GM12891 (cell line): ENCODE data around the gene C5orf46.

Experiments used
- DNase-seq: peaks from one replicate; pipeline ENCODE4 v3.0.0; 2011; ENCODE audit warnings: low spot score; ENCODE audit not compliant: insufficient read length
- FAIRE-seq: peaks from 2 replicates; lab custom pipeline; 2011; peaks lifted over from hg19 to GRCh38; lab: Jason Lieb, UNC
- PAX5 ChIP-seq: IDR thresholded peaks from 2 replicates; pipeline ENCODE4 v1.6.1; 2011; ENCODE audit warnings: low read length, moderate library complexity, mild to moderate bottlenecking; ENCODE audit not compliant: insufficient read depth, severe bottlenecking
- POLR2A ChIP-seq: IDR thresholded peaks from 2 replicates; pipeline ENCODE4 v1.6.1; 2011; ENCODE audit warnings: low read depth, low read length, control low read depth
- POLR2AphosphoS5 ChIP-seq: IDR thresholded peaks from 2 replicates; pipeline ENCODE4 v1.6.1; 2011; ENCODE audit warnings: low read depth, low read length, control low read depth
- POU2F2 ChIP-seq: IDR thresholded peaks from 2 replicates; pipeline ENCODE4 v1.6.1; 2011; ENCODE audit warnings: low read depth, mild to moderate bottlenecking, control low read depth, low read length, moderate library complexity
- SPI1 ChIP-seq: IDR thresholded peaks from 2 replicates; pipeline ENCODE4 v1.6.1; 2011; ENCODE audit warnings: low read depth, low read length, control low read depth
- TAF1 ChIP-seq: IDR thresholded peaks from 2 replicates; pipeline ENCODE4 v1.6.1; 2011; ENCODE audit warnings: low read depth, low read length, control low read depth

C5orf46 gene

DNA sequence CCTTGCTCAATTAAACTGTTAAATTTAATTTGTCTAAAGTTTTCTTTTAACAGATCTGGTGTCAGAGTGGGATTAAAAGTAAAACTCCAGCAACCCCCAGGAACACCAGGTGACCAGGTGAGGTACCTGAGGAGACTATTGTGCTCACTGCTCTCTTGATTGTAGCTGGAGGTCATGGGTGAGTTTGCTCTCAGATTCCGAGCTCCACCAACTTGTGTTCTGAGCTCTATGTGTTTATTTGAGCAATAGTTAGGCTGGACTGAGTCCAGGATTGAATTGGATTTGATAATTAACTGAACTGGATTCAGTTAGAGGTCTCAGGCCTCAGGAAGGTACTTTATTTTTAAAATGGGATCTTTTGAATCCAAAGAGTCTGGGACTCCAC, 45.7 kb downstream of the C5orf46 start:
- no peak for DNase-seq
- FAIRE-seq: no peak

DNA sequence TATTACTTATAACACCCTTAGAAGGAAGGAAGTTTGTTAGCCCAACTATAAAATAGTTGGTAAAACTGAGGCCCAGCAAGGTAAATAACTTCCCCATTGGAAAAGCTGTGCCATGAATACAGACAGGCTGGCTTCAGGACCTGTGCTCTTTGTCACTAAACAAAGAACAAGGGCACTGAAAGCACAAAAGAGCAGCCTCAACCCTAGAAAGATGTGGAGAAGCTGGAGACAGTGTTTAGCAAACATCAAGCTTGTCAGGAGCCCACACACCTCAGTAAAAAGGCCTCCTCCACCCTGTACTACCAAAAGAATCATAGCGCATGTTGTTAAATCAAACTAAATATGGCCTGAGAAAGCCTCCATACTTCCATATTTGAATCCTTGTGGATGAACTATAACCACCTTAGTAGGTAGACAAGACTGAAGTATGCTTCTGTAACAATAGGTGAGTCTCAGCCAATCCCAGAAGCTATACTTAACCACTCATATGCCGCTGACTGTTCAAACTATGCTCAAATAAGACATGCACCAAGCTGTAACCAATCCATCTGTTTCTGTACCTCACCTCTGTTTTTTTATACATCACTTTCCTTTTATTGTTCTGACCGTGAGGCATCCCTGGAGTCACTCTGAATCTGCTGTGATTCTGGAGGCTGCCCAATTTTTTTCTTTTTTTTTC, 46.2 kb downstream of the C5orf46 start:
- no peak for DNase-seq
- TF ChIP-seq POLR2A (no peak), TAF1 (no peak), PAX5 (no peak), POLR2AphosphoS5 (no peak), SPI1 (no peak), POU2F2 (no peak)
- FAIRE-seq: no peak

More for the DNA sequence above, 45.7 kb downstream of the C5orf46 start:
- no peak for TF ChIP-seq POLR2AphosphoS5

DNA sequence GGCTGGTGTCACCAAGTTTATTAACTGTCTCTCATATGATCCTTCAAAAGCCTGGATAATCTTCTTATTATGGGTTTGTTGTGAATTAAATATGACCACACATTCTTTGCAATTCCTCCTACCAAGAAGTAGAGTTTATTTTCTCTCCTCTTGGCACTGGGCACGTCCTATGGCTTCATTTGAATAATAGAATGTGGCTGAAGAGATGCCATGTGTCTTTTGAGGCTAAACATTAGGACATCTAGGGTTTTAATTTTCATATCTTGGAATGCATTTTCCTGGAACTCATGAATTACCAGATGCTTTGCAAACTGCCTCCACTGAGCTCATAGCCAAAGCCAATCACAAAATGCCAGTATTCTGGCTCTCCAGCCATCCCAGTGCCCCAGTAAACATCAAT, 47.8 kb downstream of the C5orf46 start:
- DNase-seq: no peak
- FAIRE-seq: no peak
- TF ChIP-seq POLR2A (no peak), SPI1 (no peak), TAF1 (no peak), PAX5 (no peak), POLR2AphosphoS5 (no peak), POU2F2 (no peak)

DNA sequence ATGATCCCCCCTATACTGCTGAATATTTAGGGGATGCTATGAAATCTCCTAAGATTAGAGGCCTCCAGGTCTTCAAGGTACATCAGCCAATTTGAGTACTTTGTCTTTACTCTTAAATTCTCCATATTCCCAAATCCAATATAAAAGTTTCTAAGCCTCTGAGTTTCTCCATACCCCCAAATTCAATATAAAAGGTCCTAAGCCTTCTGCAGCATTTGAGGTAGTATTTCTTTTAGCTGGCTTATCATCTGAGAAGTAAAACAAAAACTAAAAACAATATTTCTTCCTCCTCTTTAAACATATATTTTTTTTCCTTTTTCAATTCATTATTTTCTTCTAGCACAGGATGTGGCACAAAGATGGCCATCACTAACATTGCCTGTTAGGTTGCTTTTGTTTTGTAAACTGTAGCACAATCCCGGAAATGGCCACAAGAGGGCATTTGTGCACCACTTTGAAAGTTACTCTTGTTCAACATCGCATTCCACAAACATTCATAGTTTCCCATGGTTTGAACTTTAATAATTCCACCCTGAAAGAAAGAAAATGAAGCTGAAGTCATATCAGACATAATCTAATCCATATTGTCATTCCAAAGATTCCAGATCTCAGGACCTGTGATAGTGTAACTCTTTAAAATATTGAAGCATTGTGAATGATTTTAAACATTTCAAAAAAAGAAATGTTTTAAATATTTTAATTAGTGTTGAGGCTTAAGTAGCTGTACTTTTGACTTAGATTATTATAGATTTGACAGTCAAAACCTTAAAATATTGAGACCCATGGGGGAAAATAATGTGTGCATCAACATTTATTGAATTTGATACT, 48.8 kb downstream of the C5orf46 start:
- FAIRE-seq: peak; percentile 81
- peak; percentile 2 for DNase-seq
- TF ChIP-seq TAF1 (no peak), POLR2A (no peak), SPI1 (no peak), POLR2AphosphoS5 (no peak), PAX5 (no peak)

DNA sequence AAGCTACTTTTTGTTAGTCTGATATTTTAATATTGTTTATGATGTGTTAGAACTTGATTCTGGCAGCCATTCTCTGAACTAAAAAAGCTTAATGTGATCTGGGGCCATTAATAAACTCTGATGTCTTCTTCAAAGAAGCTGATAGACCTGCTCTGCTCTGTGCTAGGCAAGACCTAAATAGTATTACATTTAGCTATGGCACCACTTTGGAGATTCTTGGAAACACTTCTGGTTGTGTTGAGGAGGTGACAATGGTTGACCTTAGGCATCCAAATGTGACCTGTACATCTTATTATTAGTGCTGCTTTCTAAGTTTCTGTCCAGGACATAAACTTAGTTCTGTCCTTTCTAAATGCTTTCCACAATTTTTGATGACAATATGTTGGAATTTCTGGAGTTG, 49.5 kb downstream of the C5orf46 start:
- DNase-seq: no peak
- no peak for FAIRE-seq

DNA sequence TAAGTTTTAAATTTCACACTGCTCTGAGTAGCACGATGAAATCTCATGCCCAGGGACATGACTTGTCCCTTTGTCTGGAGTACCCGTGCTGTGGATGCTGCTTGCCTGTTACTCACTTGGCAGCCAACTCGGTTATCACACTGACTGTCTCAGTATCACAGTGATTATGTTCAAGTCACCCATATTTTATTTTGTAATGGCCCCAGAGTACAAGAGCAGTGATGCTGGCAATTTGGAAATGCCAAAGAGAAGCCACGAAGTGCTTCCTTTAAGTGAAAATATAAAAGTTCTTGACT, 50.6 kb downstream of the C5orf46 start:
- FAIRE-seq: no peak
- TF ChIP-seq PAX5 (no peak), TAF1 (no peak), POLR2A (no peak), POU2F2 (no peak), SPI1 (no peak), POLR2AphosphoS5 (no peak)
- no peak for DNase-seq

More for the DNA sequence above, 49.5 kb downstream of the C5orf46 start:
- no peak for TF ChIP-seq POU2F2
- TF ChIP-seq PAX5: no peak
- no peak for TF ChIP-seq TAF1
- TF ChIP-seq POLR2A: no peak
- no peak for TF ChIP-seq SPI1
- TF ChIP-seq POLR2AphosphoS5: no peak

DNA sequence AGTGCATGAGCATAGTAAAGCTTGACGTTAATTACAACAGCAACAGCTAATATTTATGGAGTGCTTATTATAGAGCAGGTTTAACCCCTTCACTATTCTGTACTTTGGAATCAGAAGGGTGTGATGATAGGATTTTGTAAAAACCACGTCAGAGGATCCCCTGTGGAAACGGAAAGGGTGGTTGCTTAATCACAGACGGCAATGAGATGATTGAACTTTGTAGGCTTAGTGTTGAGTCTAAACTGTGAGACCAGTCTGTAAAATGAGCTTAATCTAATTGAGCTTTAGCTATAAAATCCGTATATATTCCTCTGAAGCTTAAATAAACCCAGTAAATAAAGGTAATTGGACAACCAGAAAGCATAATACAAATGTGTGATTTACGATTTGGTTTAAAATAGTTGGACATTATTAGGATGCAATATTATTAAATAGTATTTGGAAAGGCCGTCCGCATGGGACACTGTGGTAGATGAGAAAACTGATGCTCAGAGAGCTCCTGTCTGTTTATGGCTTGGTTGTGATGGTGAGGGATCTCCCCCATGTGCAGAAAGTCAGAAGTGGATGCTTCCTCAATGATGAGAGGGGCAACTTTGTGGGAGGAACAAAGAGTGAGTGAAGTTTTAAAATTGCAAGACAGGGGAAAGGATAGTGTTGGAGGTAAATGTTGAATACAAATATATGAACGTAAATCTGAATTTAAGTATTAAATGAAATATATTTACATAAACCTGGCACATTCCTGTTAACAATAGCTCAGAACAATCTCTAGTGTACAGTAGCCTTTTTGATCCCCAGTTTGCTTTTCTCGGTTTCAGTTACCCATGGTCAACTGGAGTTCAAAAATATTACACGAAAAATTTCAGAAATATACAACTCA, 51.2 kb downstream of the C5orf46 start:
- no peak for FAIRE-seq
- TF ChIP-seq PAX5 (no peak), POLR2A (no peak), SPI1 (no peak), POU2F2 (no peak)
- DNase-seq: no peak

DNA sequence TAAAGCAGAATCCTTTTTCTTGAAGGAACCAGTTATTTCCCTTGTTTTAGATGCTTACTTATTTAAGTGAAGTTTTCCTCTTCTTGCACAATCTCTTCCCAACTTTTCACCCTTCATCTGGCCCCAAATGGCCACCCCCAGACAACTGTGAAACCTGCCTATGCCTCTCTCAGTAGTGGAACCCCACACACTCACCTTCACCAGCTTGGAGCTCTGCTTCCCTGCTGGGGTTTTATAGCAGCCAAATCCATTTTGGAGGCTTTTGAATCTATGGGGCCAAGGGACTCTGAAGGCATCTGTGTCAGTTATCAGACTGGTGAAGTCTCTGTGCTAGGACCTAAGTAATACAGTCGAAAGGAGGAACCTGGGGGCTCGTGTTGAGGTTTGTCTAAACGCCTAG, 52.0 kb downstream of the C5orf46 start:
- no peak for DNase-seq
- no peak for FAIRE-seq
- TF ChIP-seq POLR2A (no peak), TAF1 (no peak), POLR2AphosphoS5 (no peak), SPI1 (no peak), POU2F2 (no peak), PAX5 (no peak)

DNA sequence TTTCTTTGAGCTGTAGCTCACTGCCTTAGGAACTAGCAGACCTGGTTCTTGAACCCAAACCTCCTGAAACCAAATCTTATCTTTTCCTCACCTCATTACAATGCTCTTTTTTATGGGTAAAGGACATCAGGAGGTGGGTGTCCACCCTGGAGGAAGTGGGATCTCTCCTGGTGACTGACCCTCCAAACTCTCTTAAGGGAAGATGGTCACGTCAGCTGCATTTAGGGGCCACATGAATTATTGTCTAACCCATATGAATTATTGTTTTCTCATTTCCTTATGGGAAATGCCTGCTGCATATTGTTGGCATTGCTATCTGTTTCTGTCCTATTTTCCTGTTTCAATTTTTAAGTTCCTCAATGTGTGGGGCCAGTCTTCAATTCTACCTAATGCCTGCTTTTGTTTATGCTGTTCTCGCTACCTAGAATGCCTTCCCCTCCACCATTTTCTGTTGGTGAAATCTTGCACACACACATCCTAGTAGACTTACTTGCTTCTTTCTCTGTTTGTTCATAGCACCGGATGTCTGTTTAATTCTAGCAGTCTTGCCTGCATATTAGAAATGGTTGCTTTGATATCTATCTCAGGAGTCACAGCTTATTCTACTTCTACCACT, 52.9 kb downstream of the C5orf46 start:
- TF ChIP-seq SPI1 (no peak), TAF1 (no peak), POLR2A (no peak), PAX5 (no peak), POLR2AphosphoS5 (no peak), POU2F2 (no peak)
- FAIRE-seq (no peak), DNase-seq (no peak)
